Measurements from ENCODE around the gene SPATA7. TPM values are rescaled to one million over a fixed set of nuclear protein-coding genes. Genes with fewer than 3 reads are reported as not detected.

The SPATA7 gene
- total RNA-seq, 1 donor from 2014 or later, result 1.3 TPM

DNA sequence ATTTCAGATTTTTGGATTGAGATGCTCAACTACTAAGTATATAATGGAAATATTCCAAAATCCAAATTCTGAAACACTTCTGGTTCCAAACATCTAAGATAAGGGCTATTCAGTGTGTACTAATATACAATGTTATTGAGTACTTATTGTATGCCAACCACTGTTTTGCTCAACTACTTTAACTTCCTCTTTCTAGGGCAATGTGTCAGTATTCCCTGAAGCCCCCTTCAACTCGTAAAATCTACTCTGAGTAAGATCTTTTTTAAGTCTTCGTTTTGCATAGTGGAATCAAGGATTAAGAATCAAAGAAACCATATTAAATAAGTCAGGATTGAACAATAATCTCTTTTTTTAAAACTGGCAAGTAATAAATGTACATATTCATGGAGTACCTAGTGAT, 45.5 kb downstream of the SPATA7 start:
- Mint-ChIP-seq H3K4me3 (no peak overlapping the region), H3K36me3 (ENCODE audit: low read depth) (no peaks in the 10 kb centered on the region), H3K4me1 (no peaks in the 10 kb centered on the region), H3K9me3 (no peaks in the 10 kb centered on the region), H3K27me3 (no peaks in the 10 kb centered on the region), H3K27ac (no peak overlapping the region)
- intact Hi-C loops (cut with micrococcal nuclease), result no loop called here
- DNase-seq, result no peak

- H3K4me1 Mint-ChIP-seq, result no peaks in the 10 kb centered on the region
- no peak overlapping the region for H3K4me3 Mint-ChIP-seq
- DNase-seq, result no peak
- no peaks in the 10 kb centered on the region for H3K27me3 Mint-ChIP-seq
- no peaks in the 10 kb centered on the region for H3K9me3 Mint-ChIP-seq
- no peak overlapping the region for H3K27ac Mint-ChIP-seq
- no peaks in the 10 kb centered on the region for H3K36me3 Mint-ChIP-seq (ENCODE audit: low read depth)
- intact Hi-C loops (cut with micrococcal nuclease), result no loop called here
Measured at GRCh38 chr14:88437658-88438057, 52.2 kb downstream of the SPATA7 start.

- Mint-ChIP-seq H3K27me3 (no peaks in the 10 kb centered on the region), H3K27ac (no peak overlapping the region), H3K4me3 (no peak overlapping the region), H3K9me3 (no peaks in the 10 kb centered on the region), H3K36me3 (ENCODE audit: low read depth) (no peaks in the 10 kb centered on the region), H3K4me1 (no peaks in the 10 kb centered on the region)
- intact Hi-C loops (cut with micrococcal nuclease), result no loop called here
- no peak for DNase-seq
Measured at GRCh38 chr14:88439088-88439487, 53.6 kb downstream of the SPATA7 start.

- H3K4me1 Mint-ChIP-seq, result no peaks in the 10 kb centered on the region
- intact Hi-C loops (cut with micrococcal nuclease), result no loop called here
- DNase-seq, result no peak
- no peaks in the 10 kb centered on the region for H3K27me3 Mint-ChIP-seq
- no peak overlapping the region for H3K4me3 Mint-ChIP-seq
- no peaks in the 10 kb centered on the region for H3K36me3 Mint-ChIP-seq (ENCODE audit: low read depth)
- peaks cover 8% of the 10 kb centered on the region for H3K9me3 Mint-ChIP-seq
- no peak overlapping the region for H3K27ac Mint-ChIP-seq
Measured at GRCh38 chr14:88452231-88452630, 66.8 kb downstream of the SPATA7 start.

DNA sequence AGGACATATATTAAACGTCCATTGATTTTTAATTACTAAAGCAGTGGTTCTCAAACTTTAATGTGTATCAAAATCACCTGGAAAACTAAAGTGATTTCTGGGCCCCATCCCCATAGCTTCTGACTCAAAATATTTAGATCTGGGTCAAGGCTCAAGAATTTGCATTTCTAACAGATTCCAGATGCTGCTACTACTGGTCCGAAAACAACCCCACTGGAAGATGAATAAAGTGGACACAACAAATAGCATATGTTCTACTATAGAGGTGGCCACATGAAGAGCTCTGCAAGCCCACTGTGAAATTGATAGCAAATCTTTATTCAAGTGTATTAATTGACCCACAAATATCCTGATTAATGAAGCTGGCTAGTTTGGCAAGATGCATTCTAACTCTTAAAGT, 69.4 kb downstream of the SPATA7 start:
- Mint-ChIP-seq H3K9me3 (peaks cover 5% of the 10 kb centered on the region), H3K4me1 (no peaks in the 10 kb centered on the region), H3K4me3 (no peak overlapping the region), H3K36me3 (ENCODE audit: low read depth) (no peaks in the 10 kb centered on the region), H3K27me3 (no peaks in the 10 kb centered on the region), H3K27ac (no peak overlapping the region)
- intact Hi-C loops (cut with micrococcal nuclease), result no loop called here
- no peak for DNase-seq

DNA sequence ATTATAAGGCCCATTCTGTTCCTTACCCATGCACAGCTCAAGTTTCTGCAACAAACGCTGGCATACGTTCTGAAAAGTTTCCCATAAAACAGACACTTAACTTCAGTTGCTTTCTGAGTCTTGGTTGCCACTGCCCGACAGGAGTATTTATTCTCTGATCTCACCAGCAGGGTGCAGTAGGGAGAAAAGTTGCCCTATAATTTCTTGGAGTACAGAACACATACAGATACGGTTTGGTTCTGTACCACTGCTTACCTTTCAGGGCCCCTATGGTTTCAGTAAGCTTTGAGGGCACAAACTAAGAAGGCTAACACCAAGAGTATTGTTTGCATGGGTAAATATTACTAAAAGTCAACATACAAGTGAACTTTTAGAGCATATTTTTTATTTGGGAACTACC, 77.9 kb downstream of the SPATA7 start:
- H3K27me3 Mint-ChIP-seq, result no peaks in the 10 kb centered on the region
- intact Hi-C loops (cut with micrococcal nuclease), result no loop called here
- peak; percentile 69 for DNase-seq
- peaks cover 2% of the 10 kb centered on the region for H3K36me3 Mint-ChIP-seq (ENCODE audit: low read depth)
- H3K4me1 Mint-ChIP-seq, result no peaks in the 10 kb centered on the region
- no peak overlapping the region for H3K27ac Mint-ChIP-seq
- no peaks in the 10 kb centered on the region for H3K9me3 Mint-ChIP-seq
- H3K4me3 Mint-ChIP-seq, result no peak overlapping the region

DNA sequence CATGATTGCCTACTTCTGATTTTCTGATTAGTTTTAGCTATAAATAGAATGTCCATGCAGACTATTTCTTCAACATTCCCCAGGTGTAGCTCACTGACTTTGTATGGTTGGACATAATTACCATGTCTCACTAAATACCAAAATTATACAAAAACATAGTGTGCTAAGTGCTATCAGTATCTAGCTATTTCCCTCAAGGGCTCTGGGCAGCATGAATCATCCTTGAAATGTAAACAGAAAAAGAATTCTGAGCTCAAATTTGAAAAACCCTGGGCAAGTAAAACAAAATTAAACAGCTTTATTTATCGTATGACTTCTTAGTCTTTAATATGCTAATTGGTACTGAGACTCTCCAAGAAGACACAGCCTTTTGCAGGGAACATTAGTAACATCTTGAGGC, 82.9 kb downstream of the SPATA7 start:
- Mint-ChIP-seq H3K4me1 (no peaks in the 10 kb centered on the region), H3K27ac (no peak overlapping the region), H3K9me3 (no peaks in the 10 kb centered on the region), H3K4me3 (no peak overlapping the region), H3K27me3 (no peaks in the 10 kb centered on the region), H3K36me3 (ENCODE audit: low read depth) (no peaks in the 10 kb centered on the region)
- intact Hi-C loops (cut with micrococcal nuclease), result no loop called here
- DNase-seq, result no peak

GRCh38 chr14:88470542-88471440, 85.3 kb downstream of the SPATA7 start:
- Mint-ChIP-seq H3K4me1 (no peaks in the 10 kb centered on the region), H3K9me3 (no peaks in the 10 kb centered on the region), H3K27ac (no peak overlapping the region), H3K4me3 (no peak overlapping the region), H3K27me3 (no peaks in the 10 kb centered on the region), H3K36me3 (ENCODE audit: low read depth) (no peaks in the 10 kb centered on the region)
- intact Hi-C loops (cut with micrococcal nuclease), result no loop called here
- peak; percentile 25 for DNase-seq

DNA sequence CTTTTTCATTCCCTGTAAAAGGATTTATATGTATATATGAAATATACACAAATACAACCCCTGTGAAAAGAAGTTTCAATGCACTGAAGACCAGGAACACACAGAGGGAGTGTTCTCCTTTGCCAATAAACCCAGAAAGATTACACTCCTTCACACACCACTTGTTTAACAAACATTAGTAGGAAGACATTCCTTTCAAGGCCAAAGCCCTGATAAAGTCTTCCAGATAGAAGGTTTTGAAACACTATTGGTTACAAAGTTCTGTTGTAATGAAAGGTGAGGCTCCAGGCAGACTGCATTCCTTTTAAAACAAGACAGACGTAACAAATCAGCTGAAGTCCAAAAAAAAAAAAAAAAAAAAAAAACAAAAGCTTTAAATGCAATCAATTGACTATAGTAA, 88.3 kb downstream of the SPATA7 start:
- no peak overlapping the region for H3K4me3 Mint-ChIP-seq
- H3K27ac Mint-ChIP-seq, result no peak overlapping the region
- no peaks in the 10 kb centered on the region for H3K36me3 Mint-ChIP-seq (ENCODE audit: low read depth)
- H3K4me1 Mint-ChIP-seq, result no peaks in the 10 kb centered on the region
- H3K27me3 Mint-ChIP-seq, result no peaks in the 10 kb centered on the region
- no peak for DNase-seq
- intact Hi-C loops (cut with micrococcal nuclease), result no loop called here
- H3K9me3 Mint-ChIP-seq, result no peaks in the 10 kb centered on the region

GRCh38 chr14:88476214-88476774, 90.8 kb downstream of the SPATA7 start:
- Mint-ChIP-seq H3K36me3 (ENCODE audit: low read depth) (no peaks in the 10 kb centered on the region), H3K9me3 (no peaks in the 10 kb centered on the region), H3K4me1 (no peaks in the 10 kb centered on the region), H3K4me3 (no peak overlapping the region), H3K27ac (no peak overlapping the region), H3K27me3 (no peaks in the 10 kb centered on the region)
- intact Hi-C loops (cut with micrococcal nuclease), result no loop called here
- no peak for DNase-seq

DNA sequence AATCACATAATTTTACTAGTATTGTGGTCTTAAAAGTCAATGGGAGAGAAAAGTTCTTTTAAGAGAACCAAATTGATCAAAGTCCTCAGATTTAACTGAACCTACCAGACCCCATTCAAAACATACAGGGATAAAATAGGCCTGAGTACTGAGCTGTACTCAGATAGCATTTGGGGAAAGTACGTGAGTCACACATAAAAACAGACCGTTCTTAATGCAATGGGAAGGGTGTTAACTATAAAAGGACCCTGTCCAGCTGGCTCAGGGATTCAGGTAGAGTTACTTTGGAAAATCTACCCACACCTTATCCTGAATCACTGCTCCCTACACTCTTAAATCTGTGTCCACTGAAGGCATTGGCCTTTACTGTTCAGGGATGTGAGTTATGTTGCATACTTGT, 91.4 kb downstream of the SPATA7 start:
- H3K9me3 Mint-ChIP-seq, result no peaks in the 10 kb centered on the region
- no peaks in the 10 kb centered on the region for H3K27me3 Mint-ChIP-seq
- no peak overlapping the region for H3K4me3 Mint-ChIP-seq
- intact Hi-C loops (cut with micrococcal nuclease), result no loop called here
- H3K27ac Mint-ChIP-seq, result no peak overlapping the region
- no peaks in the 10 kb centered on the region for H3K36me3 Mint-ChIP-seq (ENCODE audit: low read depth)
- H3K4me1 Mint-ChIP-seq, result no peaks in the 10 kb centered on the region
- no peak for DNase-seq

- intact Hi-C loops (cut with micrococcal nuclease), result no loop called here
- H3K27ac Mint-ChIP-seq, result no peak overlapping the region
- H3K4me1 Mint-ChIP-seq, result no peaks in the 10 kb centered on the region
- no peaks in the 10 kb centered on the region for H3K36me3 Mint-ChIP-seq (ENCODE audit: low read depth)
- no peaks in the 10 kb centered on the region for H3K9me3 Mint-ChIP-seq
- H3K4me3 Mint-ChIP-seq, result no peak overlapping the region
- H3K27me3 Mint-ChIP-seq, result no peaks in the 10 kb centered on the region
- no peak for DNase-seq
Measured at GRCh38 chr14:88477513-88478250, 92.2 kb downstream of the SPATA7 start.

DNA sequence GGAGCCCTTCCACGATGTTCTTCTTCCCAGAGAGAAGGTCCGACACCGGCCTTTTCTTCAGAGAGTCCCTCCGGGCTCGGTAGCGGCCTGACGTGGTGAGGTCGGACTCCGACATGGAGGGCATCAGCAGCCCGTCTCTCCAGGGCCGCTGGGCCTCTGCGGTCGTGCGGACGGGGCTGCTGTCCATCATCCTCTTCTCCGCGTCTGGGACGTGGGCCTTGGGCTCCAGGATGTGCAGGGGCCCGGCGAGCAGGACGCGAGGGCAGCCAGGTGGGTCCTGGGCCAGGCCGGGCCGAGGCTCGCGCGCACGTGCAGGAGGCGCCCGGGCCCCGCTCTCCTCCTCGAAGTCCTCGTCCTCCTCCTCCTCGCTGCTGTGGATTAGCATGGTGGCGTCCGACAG, 93.5 kb downstream of the SPATA7 start:
- H3K4me3 Mint-ChIP-seq, result no peak overlapping the region
- intact Hi-C loops (cut with micrococcal nuclease), result no loop called here

GRCh38 chr14:88479574-88479987, 94.1 kb downstream of the SPATA7 start:
- H3K4me1 Mint-ChIP-seq, result no peaks in the 10 kb centered on the region
- no peaks in the 10 kb centered on the region for H3K27me3 Mint-ChIP-seq
- intact Hi-C loops (cut with micrococcal nuclease), result no loop called here
- no peaks in the 10 kb centered on the region for H3K36me3 Mint-ChIP-seq (ENCODE audit: low read depth)
- no peak overlapping the region for H3K4me3 Mint-ChIP-seq
- DNase-seq, result no peak
- H3K27ac Mint-ChIP-seq, result no peak overlapping the region
- no peaks in the 10 kb centered on the region for H3K9me3 Mint-ChIP-seq

More for the DNA sequence above, 93.5 kb downstream of the SPATA7 start:
- no peaks in the 10 kb centered on the region for H3K27me3 Mint-ChIP-seq
- H3K4me1 Mint-ChIP-seq, result no peaks in the 10 kb centered on the region
- no peaks in the 10 kb centered on the region for H3K9me3 Mint-ChIP-seq
- no peaks in the 10 kb centered on the region for H3K36me3 Mint-ChIP-seq (ENCODE audit: low read depth)
- H3K27ac Mint-ChIP-seq, result no peak overlapping the region
- no peak for DNase-seq
